Immature natural killer cell (primary cell): ENCODE results near the gene DEPDC5. TPM values are rescaled to one million over a fixed set of nuclear protein-coding genes. Genes with fewer than 3 reads are reported as not detected.

Experiments used
- DNase-seq, 3 donors: peaks; one replicate each; pipeline ENCODE4 v3.0.0; 2022; ENCODE audit warnings: mixed read lengths in 1 of 3
- H3K27ac Mint-ChIP-seq, 6 donors: one replicate each; pipeline ENCODE4 v1.8.0; 2020; ENCODE audit warnings: mixed read lengths in 6 of 6, mild to moderate bottlenecking in 5 of 6, inconsistent platforms in 4 of 6, moderate library complexity in 3 of 6
- H3K27me3 Mint-ChIP-seq, 3 donors: one replicate each; pipeline ENCODE4 v1.8.0; 2020 to 2021; ENCODE audit warnings: low read depth in 3 of 3, mild to moderate bottlenecking in 3 of 3, mixed read lengths in 3 of 3, moderate library complexity in 3 of 3, inconsistent platforms in 1 of 3
- H3K36me3 Mint-ChIP-seq, 3 donors: one replicate each; pipeline ENCODE4 v1.8.0; 2020; ENCODE audit warnings: mixed read lengths in 3 of 3, inconsistent platforms in 2 of 3, mild to moderate bottlenecking in 2 of 3
- H3K4me1 Mint-ChIP-seq, 2 donors: one replicate each; pipeline ENCODE4 v1.8.0; 2020; ENCODE audit warnings: inconsistent platforms in 2 of 2, mild to moderate bottlenecking in 2 of 2, mixed read lengths in 2 of 2, moderate library complexity in 1 of 2
- H3K4me3 Mint-ChIP-seq, 5 donors: one replicate each; pipeline ENCODE4 v1.8.0; 2020; ENCODE audit warnings: mild to moderate bottlenecking in 5 of 5, mixed read lengths in 5 of 5, inconsistent platforms in 3 of 5, moderate library complexity in 3 of 5
- H3K9me3 Mint-ChIP-seq, 6 donors: one replicate each; pipeline ENCODE4 v1.8.0; 2020; ENCODE audit warnings: mild to moderate bottlenecking in 6 of 6, mixed read lengths in 6 of 6, inconsistent platforms in 4 of 6, moderate library complexity in 3 of 6
- polyA plus RNA-seq, 3 donors: library from polyadenylated mRNA; unstranded; fragments of 300-500 nt; fragmentation: Illumina TruSeq; gene quantifications; one replicate each; pipeline ENCODE4 v1.2.3, GENCODE V29; 2021

DEPDC5 gene
- polyA plus RNA-seq, 3 donors from 2014 or later, result 3.0 to 14.3 (median 3.9) TPM

DNA sequence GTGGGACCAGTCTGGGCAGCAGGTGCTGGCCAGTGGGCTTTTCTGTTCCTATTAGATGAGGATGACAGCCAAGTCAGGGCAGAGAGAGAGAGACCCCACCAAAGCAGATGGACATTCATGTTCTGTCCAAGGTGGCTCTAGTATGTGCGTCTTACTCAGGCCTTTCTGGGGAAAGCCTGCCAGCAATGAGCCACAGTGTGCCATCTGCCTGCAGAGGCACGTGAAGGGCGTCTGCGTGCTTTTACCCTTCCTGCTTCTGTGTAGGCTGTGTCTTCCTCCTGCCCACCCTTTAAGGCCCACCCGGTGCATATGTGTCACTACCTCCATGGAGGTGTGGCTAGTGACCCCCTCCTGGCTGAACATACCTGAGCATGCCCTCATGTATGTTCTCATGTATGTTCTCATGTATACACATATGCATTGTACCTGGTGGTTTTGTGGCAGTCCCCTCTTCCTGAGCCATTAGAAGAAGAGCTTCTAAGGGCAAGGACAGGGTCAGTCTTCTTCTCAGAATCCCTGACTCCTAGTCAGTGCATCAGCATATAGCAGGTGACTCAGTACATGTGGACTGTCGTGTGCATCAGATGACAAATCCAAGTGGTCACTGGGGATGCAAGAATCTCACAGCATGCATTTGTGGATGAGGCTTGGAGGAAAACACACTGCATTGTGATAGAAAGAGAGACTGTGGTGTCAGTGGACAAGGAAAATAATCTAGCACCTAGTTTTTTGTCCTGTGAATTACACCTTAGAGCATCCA is 100.1 kb downstream of the DEPDC5 start:
- Mint-ChIP-seq H3K27ac (no peak overlapping the region), H3K4me1 (no peaks in the 10 kb centered on the region), H3K36me3 (peaks cover 10 to 57% (median 17%) of the 10 kb centered on the region in 3 donors), H3K9me3 (no peaks in the 10 kb centered on the region), H3K4me3 (no peak overlapping the region), H3K27me3 (no peaks in the 10 kb centered on the region)
- no peak for DNase-seq

- Mint-ChIP-seq H3K9me3 (no peaks in the 10 kb centered on the region), H3K36me3 (peaks cover 15 to 55% (median 26%) of the 10 kb centered on the region in 3 donors), H3K27me3 (no peaks in the 10 kb centered on the region), H3K27ac (no peak overlapping the region), H3K4me3 (no peak overlapping the region), H3K4me1 (peaks cover 0 to 4% of the 10 kb centered on the region in 2 donors)
- DNase-seq, result no peak
These were observed 103.4 kb downstream of the DEPDC5 start for GRCh38 chr22:31857247-31857646.

- no peak overlapping the region for H3K27ac Mint-ChIP-seq
- no peak overlapping the region for H3K4me3 Mint-ChIP-seq
- H3K27me3 Mint-ChIP-seq, result no peaks in the 10 kb centered on the region
- peaks cover 0 to 4% of the 10 kb centered on the region in 2 donors for H3K4me1 Mint-ChIP-seq
- no peaks in the 10 kb centered on the region for H3K9me3 Mint-ChIP-seq
- peaks cover 13 to 34% (median 13%) of the 10 kb centered on the region in 3 donors for H3K36me3 Mint-ChIP-seq
- no peak for DNase-seq
These were observed 107.5 kb downstream of the DEPDC5 start for GRCh38 chr22:31861226-31861840.

- Mint-ChIP-seq H3K27ac (no peak overlapping the region), H3K9me3 (no peaks in the 10 kb centered on the region), H3K27me3 (peaks cover 0 to 2% (median 0%) of the 10 kb centered on the region in 3 donors), H3K4me1 (peaks cover 11 to 17% of the 10 kb centered on the region in 2 donors), H3K36me3 (peaks cover 15 to 42% (median 37%) of the 10 kb centered on the region in 3 donors), H3K4me3 (no peak overlapping the region)
- no peak for DNase-seq
These were observed 113.1 kb downstream of the DEPDC5 start for GRCh38 chr22:31866918-31867317.

GRCh38 chr22:31867386-31868153 is 113.8 kb downstream of the DEPDC5 start:
- H3K4me3 Mint-ChIP-seq, result no peak overlapping the region
- no peak overlapping the region for H3K27ac Mint-ChIP-seq
- H3K27me3 Mint-ChIP-seq, result peaks cover 0 to 2% (median 0%) of the 10 kb centered on the region in 3 donors
- H3K4me1 Mint-ChIP-seq, result peaks cover 16 to 24% of the 10 kb centered on the region in 2 donors
- H3K36me3 Mint-ChIP-seq, result peaks cover 15 to 46% (median 40%) of the 10 kb centered on the region in 3 donors
- no peak for DNase-seq
- H3K9me3 Mint-ChIP-seq, result no peaks in the 10 kb centered on the region

GRCh38 chr22:31869739-31870138 is 115.9 kb downstream of the DEPDC5 start:
- Mint-ChIP-seq H3K27ac (no peak overlapping the region), H3K4me1 (peaks cover 23 to 38% of the 10 kb centered on the region in 2 donors), H3K27me3 (peaks cover 0 to 2% (median 0%) of the 10 kb centered on the region in 3 donors), H3K9me3 (no peaks in the 10 kb centered on the region), H3K4me3 (no peak overlapping the region), H3K36me3 (peaks cover 27 to 62% (median 49%) of the 10 kb centered on the region in 3 donors)
- DNase-seq, result no peak

DNA sequence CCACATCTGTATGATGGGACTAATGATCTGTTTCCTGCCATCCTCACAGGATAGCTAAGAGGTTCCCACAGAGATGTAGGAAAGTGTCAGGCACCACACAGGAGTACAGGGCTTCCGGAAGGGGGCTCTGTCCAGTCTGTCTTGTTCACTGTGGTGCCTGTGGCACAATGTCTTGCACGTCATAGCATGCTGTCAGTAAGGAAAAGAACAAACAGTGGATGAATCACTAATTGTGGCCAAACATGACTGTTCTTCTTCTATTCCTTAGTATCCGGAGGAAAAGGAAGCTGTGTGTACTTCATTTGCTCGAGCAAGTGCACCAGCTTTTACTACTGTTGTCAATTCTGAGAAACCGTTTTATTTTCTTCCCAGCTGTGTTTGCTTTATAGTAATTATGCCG is 117.1 kb downstream of the DEPDC5 start:
- Mint-ChIP-seq H3K27ac (no peak overlapping the region), H3K4me3 (no peak overlapping the region), H3K36me3 (peaks cover 28 to 57% (median 53%) of the 10 kb centered on the region in 3 donors), H3K9me3 (no peaks in the 10 kb centered on the region), H3K27me3 (peaks cover 0 to 2% (median 0%) of the 10 kb centered on the region in 3 donors), H3K4me1 (peaks cover 24 to 46% of the 10 kb centered on the region in 2 donors)
- DNase-seq, result no peak

- peak overlapping the region in 5 of 6 donors; percentile 3 to 63 (median 53) for H3K27ac Mint-ChIP-seq
- peaks cover 0 to 2% (median 0%) of the 10 kb centered on the region in 3 donors for H3K27me3 Mint-ChIP-seq
- H3K4me3 Mint-ChIP-seq, result peak overlapping the region in 1 of 5 donors; percentile 41
- DNase-seq, result no peak
- no peaks in the 10 kb centered on the region for H3K9me3 Mint-ChIP-seq
- peaks cover 30 to 52% of the 10 kb centered on the region in 2 donors for H3K4me1 Mint-ChIP-seq
- H3K36me3 Mint-ChIP-seq, result peaks cover 31 to 57% (median 56%) of the 10 kb centered on the region in 3 donors
These were observed 117.7 kb downstream of the DEPDC5 start for GRCh38 chr22:31871480-31871879.

GRCh38 chr22:31872209-31872608 is 118.4 kb downstream of the DEPDC5 start:
- DNase-seq, result peak; percentile 9 to 17 (median 11)
- peaks cover 34 to 56% of the 10 kb centered on the region in 2 donors for H3K4me1 Mint-ChIP-seq
- peak overlapping the region in 1 of 5 donors; percentile 3 for H3K4me3 Mint-ChIP-seq
- no peaks in the 10 kb centered on the region for H3K27me3 Mint-ChIP-seq
- peaks cover 27 to 52% (median 50%) of the 10 kb centered on the region in 3 donors for H3K36me3 Mint-ChIP-seq
- H3K9me3 Mint-ChIP-seq, result no peaks in the 10 kb centered on the region
- peak overlapping the region in 4 of 6 donors; percentile 3 to 67 (median 56) for H3K27ac Mint-ChIP-seq

- no peaks in the 10 kb centered on the region for H3K9me3 Mint-ChIP-seq
- no peak overlapping the region for H3K4me3 Mint-ChIP-seq
- no peak overlapping the region for H3K27ac Mint-ChIP-seq
- peaks cover 24 to 49% (median 47%) of the 10 kb centered on the region in 3 donors for H3K36me3 Mint-ChIP-seq
- no peaks in the 10 kb centered on the region for H3K27me3 Mint-ChIP-seq
- no peak for DNase-seq
- H3K4me1 Mint-ChIP-seq, result peaks cover 34 to 56% of the 10 kb centered on the region in 2 donors
These were observed 121.0 kb downstream of the DEPDC5 start for GRCh38 chr22:31874821-31875220.

GRCh38 chr22:31876156-31876920 is 122.5 kb downstream of the DEPDC5 start:
- Mint-ChIP-seq H3K4me3 (peak overlapping the region; percentile 30 to 74 (median 55)), H3K27me3 (no peaks in the 10 kb centered on the region), H3K4me1 (peaks cover 29 to 45% of the 10 kb centered on the region in 2 donors), H3K36me3 (peaks cover 25 to 43% (median 43%) of the 10 kb centered on the region in 3 donors), H3K9me3 (no peaks in the 10 kb centered on the region), H3K27ac (peak overlapping the region in 5 of 6 donors; percentile 15 to 72 (median 36))
- DNase-seq, result peak; percentile 56 to 64 (median 63)

DNA sequence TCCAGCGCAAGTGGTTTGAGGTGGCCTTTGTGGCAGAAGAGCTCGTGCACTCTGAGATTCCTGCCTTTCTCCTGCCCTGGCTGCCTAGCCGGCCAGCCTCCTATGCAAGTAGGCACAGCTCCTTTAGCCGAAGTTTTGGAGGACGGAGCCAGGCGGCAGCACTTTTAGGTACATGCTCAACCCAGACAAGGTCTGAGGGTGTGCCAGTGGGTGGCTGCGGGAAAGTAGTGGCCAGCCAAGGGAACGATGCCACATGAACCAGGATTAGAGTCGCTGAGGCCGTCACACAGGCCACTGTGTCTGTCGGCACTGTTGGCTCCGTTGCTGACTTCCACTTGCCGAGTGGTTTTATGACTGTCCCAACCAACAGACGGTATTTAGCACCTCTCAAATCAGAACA is 125.8 kb downstream of the DEPDC5 start:
- Mint-ChIP-seq H3K4me3 (no peak overlapping the region), H3K36me3 (peaks cover 28 to 41% (median 41%) of the 10 kb centered on the region in 3 donors), H3K27me3 (no peaks in the 10 kb centered on the region), H3K4me1 (peaks cover 22 to 45% of the 10 kb centered on the region in 2 donors), H3K27ac (no peak overlapping the region), H3K9me3 (no peaks in the 10 kb centered on the region)
- no peak for DNase-seq

DNA sequence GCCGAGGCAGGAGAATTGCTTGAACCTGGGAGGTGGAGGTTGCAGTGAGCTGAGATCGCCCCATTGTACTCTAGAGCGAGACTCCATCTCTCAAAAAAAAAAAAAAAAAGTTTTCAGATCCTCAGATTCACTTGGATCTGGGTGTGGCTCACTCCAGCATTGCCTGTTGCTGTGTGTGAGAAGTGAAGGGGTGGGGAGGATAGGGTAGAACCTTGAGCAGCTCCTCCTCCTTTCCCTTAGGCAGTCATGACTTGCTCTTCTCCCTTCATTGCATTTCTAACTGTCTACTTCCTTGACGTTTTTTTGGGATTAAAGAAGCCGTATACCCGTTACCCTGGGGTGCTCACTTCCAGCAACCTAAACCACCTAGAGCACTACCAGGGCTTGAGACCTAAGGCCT is 127.4 kb downstream of the DEPDC5 start:
- peaks cover 23 to 44% (median 35%) of the 10 kb centered on the region in 3 donors for H3K36me3 Mint-ChIP-seq
- no peaks in the 10 kb centered on the region for H3K27me3 Mint-ChIP-seq
- DNase-seq, result no peak
- H3K4me1 Mint-ChIP-seq, result peaks cover 17 to 35% of the 10 kb centered on the region in 2 donors
- peaks cover 0 to 1% (median 0%) of the 10 kb centered on the region in 6 donors for H3K9me3 Mint-ChIP-seq
- H3K4me3 Mint-ChIP-seq, result no peak overlapping the region
- no peak overlapping the region for H3K27ac Mint-ChIP-seq
